Duodenal mucosa (tissue), 2 donors: ENCODE data around the gene PPP2R2B.

Experiments used
- H3K27ac ChIP-seq: one replicate; pipeline ENCODE4 v1.7.0; 2013; ENCODE audit warnings: low read depth, low read length
- H3K27me3 ChIP-seq, 2 donors: one replicate each; pipeline ENCODE4 v1.7.0; 2013; ENCODE audit warnings: low read length in 2 of 2, control low read depth in 1 of 2; ENCODE audit not compliant: insufficient read depth in 2 of 2, control insufficient read depth in 1 of 2
- H3K36me3 ChIP-seq, 2 donors: one replicate each; pipeline ENCODE4 v1.7.0; 2013; ENCODE audit warnings: low read length in 2 of 2, control low read depth in 1 of 2; ENCODE audit not compliant: insufficient read depth in 2 of 2, control insufficient read depth in 1 of 2
- H3K4me1 ChIP-seq, 2 donors: one replicate each; pipeline ENCODE4 v1.7.0; 2013; ENCODE audit warnings: low read length in 2 of 2, control low read depth in 1 of 2; ENCODE audit not compliant: insufficient read depth in 2 of 2, control insufficient read depth in 1 of 2
- H3K4me3 ChIP-seq, 2 donors: one replicate each; pipeline ENCODE4 v1.7.0; 2013; ENCODE audit warnings: low read length in 2 of 2, low read depth in 1 of 2
- H3K9ac ChIP-seq, 2 donors: one replicate each; pipeline ENCODE4 v1.7.0; 2013; ENCODE audit warnings: low read length in 2 of 2, low read depth in 1 of 2
- H3K9me3 ChIP-seq, 2 donors: one replicate each; pipeline ENCODE4 v1.7.0; 2013; ENCODE audit warnings: low read length in 2 of 2, control low read depth in 1 of 2; ENCODE audit not compliant: control insufficient read depth in 1 of 2

PPP2R2B gene

DNA sequence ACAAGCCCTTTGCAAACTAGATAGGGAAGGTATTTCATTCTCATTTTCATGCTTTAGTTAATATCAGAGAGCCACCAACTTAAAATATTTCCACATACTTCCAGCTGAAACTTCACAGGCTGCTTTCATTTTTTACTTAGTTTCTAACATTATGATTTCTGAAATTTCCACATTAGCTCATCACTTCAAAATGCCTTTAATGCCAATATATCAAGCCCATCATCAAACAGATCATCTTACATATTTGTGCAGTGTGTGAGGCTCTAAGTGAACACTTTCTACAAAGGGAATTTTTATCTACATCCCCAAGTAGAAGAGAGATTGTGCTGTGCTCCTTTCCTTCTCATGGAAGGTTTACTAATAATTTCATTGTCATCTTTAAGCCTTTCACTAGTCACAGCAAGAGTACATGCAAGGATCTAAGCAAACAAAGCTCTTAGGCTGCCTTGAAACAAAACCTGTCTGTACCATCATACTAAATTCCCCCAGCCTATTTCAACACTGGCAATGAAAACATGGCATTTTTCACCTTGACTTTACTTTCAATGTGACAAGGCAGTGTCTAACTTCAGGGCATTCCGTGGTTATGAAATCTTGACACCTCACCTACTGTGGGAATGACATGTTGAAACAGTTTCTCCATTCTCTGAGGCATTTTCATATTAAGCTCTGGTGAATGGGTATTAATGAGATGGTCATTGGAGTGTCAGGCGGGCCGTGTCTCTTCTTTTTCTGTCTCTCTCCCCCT is 45.4 kb downstream of the PPP2R2B start:
- Histone ChIP-seq H3K27ac (no peak overlapping the region), H3K4me3 (no peak overlapping the region), H3K4me1 (no peaks in the 10 kb centered on the region), H3K9ac (no peak overlapping the region), H3K9me3 (no peaks in the 10 kb centered on the region), H3K27me3 (no peaks in the 10 kb centered on the region), H3K36me3 (no peaks in the 10 kb centered on the region)

GRCh38 chr5:146828385-146828784 is 50.2 kb downstream of the PPP2R2B start:
- no peak overlapping the region for H3K4me3 ChIP-seq
- H3K9me3 ChIP-seq, result no peaks in the 10 kb centered on the region
- H3K27ac ChIP-seq, result no peak overlapping the region
- H3K27me3 ChIP-seq, result no peaks in the 10 kb centered on the region
- H3K36me3 ChIP-seq, result no peaks in the 10 kb centered on the region
- H3K4me1 ChIP-seq, result no peaks in the 10 kb centered on the region
- no peak overlapping the region for H3K9ac ChIP-seq

DNA sequence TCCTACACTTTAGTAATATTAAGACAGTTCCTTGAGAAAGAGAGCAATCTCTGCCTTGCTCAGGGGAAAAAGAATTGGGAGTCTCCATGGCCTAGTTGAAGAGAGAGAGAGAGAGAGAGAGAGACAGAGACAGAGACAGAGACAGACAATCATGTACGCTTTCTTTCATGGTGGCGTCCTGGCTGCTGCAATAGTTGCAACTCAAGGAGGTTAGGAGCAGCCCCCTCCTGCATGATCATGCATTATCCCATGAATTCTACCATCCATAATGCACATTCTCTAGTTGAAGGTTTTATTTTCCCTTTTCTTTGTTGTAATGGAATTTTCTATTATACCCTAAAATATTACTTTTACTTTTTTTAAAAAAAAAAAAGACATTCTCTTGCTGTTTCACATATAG is 50.7 kb downstream of the PPP2R2B start:
- H3K9ac ChIP-seq, result no peak overlapping the region
- H3K36me3 ChIP-seq, result no peaks in the 10 kb centered on the region
- H3K9me3 ChIP-seq, result no peaks in the 10 kb centered on the region
- no peak overlapping the region for H3K27ac ChIP-seq
- no peak overlapping the region for H3K4me3 ChIP-seq
- H3K27me3 ChIP-seq, result no peaks in the 10 kb centered on the region
- H3K4me1 ChIP-seq, result no peaks in the 10 kb centered on the region

GRCh38 chr5:146825033-146825432 is 53.5 kb downstream of the PPP2R2B start:
- Histone ChIP-seq H3K9me3 (no peaks in the 10 kb centered on the region), H3K36me3 (no peaks in the 10 kb centered on the region), H3K4me3 (no peak overlapping the region), H3K4me1 (no peaks in the 10 kb centered on the region), H3K27ac (no peak overlapping the region), H3K27me3 (no peaks in the 10 kb centered on the region), H3K9ac (no peak overlapping the region)

DNA sequence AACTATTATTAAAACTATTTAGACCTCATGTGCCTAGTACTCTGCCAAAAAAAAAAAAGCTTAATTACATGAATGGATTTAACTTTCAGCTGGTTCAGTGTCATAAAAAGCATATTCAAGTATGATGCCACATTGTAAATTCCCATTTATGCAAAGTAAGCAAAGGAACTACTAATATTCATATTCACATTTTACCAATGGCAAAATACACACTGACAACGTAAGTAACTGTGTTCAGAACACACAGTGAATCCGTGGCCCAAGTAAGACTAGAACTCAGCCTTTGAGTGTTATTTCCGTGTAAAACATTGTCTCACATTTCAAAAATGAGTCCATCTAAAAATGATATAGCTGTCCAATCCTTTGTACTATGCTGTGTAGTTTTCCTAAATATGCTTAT is 56.8 kb downstream of the PPP2R2B start:
- Histone ChIP-seq H3K9me3 (no peaks in the 10 kb centered on the region), H3K4me3 (no peak overlapping the region), H3K27me3 (no peaks in the 10 kb centered on the region), H3K4me1 (no peaks in the 10 kb centered on the region), H3K27ac (no peak overlapping the region), H3K9ac (no peak overlapping the region), H3K36me3 (no peaks in the 10 kb centered on the region)

- Histone ChIP-seq H3K9me3 (no peaks in the 10 kb centered on the region), H3K4me3 (no peak overlapping the region), H3K27me3 (no peaks in the 10 kb centered on the region), H3K27ac (no peak overlapping the region), H3K9ac (no peak overlapping the region), H3K4me1 (no peaks in the 10 kb centered on the region), H3K36me3 (no peaks in the 10 kb centered on the region)
Observed at GRCh38 chr5:146820987-146821386, 57.6 kb downstream of the PPP2R2B start.

GRCh38 chr5:146818822-146819221 is 59.7 kb downstream of the PPP2R2B start:
- H3K9me3 ChIP-seq, result no peaks in the 10 kb centered on the region
- H3K36me3 ChIP-seq, result no peaks in the 10 kb centered on the region
- H3K27ac ChIP-seq, result no peak overlapping the region
- H3K4me3 ChIP-seq, result no peak overlapping the region
- H3K27me3 ChIP-seq, result no peaks in the 10 kb centered on the region
- no peak overlapping the region for H3K9ac ChIP-seq
- H3K4me1 ChIP-seq, result no peaks in the 10 kb centered on the region

- Histone ChIP-seq H3K27me3 (no peaks in the 10 kb centered on the region), H3K27ac (no peak overlapping the region), H3K4me3 (no peak overlapping the region), H3K4me1 (no peaks in the 10 kb centered on the region), H3K36me3 (no peaks in the 10 kb centered on the region), H3K9me3 (no peaks in the 10 kb centered on the region), H3K9ac (no peak overlapping the region)
Observed at GRCh38 chr5:146817973-146818372, 60.6 kb downstream of the PPP2R2B start.

- no peak overlapping the region for H3K27ac ChIP-seq
- no peaks in the 10 kb centered on the region for H3K27me3 ChIP-seq
- H3K36me3 ChIP-seq, result no peaks in the 10 kb centered on the region
- no peak overlapping the region for H3K9ac ChIP-seq
- no peaks in the 10 kb centered on the region for H3K4me1 ChIP-seq
- H3K9me3 ChIP-seq, result no peaks in the 10 kb centered on the region
- no peak overlapping the region for H3K4me3 ChIP-seq
Observed at GRCh38 chr5:146816775-146817387, 61.7 kb downstream of the PPP2R2B start.

- Histone ChIP-seq H3K36me3 (no peaks in the 10 kb centered on the region), H3K4me3 (no peak overlapping the region), H3K9ac (no peak overlapping the region), H3K27ac (no peak overlapping the region), H3K27me3 (no peaks in the 10 kb centered on the region), H3K9me3 (no peaks in the 10 kb centered on the region), H3K4me1 (no peaks in the 10 kb centered on the region)
Observed at GRCh38 chr5:146815411-146815810, 63.1 kb downstream of the PPP2R2B start.
